LNCAP (cell line): ENCODE measurements around the gene RNF220.

Experiments used
- TF ChIP-seq, protein P1 (sequence below): fragments of 450-650 bp; IDR thresholded peaks from 2 replicates; pipeline ENCODE4 v1.5.1; 2017; ENCODE audit warnings: mild to moderate bottlenecking

The RNF220 gene

DNA sequence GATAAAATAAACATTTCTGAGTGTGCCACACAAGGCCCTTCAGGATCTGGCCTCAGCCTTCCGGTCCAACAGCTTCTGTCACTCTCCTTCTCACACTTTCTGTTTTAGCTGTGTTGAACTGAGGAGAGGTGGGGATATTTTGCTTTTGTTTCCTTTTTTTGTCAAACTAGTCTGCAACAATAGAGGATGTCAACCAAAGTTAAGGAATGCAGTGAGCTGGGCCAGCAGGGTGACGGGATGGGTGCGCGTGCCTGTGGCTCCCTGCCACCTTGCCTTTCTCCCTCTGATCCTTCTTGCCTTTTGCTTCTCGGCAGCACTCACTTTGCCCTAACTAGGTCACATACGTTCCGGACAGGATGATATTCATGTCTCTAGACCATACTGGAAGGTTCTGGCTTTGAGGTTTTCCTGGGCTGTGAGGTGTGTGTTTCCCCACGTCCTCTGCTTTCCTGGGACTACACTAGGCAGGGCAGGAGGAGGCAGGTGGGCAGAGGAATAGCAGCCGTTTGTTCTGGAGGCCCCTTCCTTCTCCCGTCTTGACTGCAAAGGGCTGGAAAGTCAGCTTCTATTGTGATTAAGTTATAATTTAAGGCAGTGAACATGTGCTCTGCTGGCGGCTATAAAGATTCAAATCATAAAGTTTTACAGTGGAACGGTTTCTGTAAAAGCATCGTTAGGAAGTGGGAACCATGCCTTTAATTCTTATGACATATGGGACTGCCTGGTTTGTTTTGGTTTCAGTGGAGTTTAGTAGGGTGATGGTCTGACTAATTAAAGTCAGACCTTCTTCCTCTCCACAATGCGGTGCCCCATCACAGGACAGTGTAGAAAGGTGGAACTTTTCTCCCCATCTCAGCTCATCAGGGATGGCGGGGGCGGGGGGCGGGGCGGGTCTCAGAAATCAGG lies 67.8 kb downstream of the RNF220 start:
- TF ChIP-seq, protein P1, sequence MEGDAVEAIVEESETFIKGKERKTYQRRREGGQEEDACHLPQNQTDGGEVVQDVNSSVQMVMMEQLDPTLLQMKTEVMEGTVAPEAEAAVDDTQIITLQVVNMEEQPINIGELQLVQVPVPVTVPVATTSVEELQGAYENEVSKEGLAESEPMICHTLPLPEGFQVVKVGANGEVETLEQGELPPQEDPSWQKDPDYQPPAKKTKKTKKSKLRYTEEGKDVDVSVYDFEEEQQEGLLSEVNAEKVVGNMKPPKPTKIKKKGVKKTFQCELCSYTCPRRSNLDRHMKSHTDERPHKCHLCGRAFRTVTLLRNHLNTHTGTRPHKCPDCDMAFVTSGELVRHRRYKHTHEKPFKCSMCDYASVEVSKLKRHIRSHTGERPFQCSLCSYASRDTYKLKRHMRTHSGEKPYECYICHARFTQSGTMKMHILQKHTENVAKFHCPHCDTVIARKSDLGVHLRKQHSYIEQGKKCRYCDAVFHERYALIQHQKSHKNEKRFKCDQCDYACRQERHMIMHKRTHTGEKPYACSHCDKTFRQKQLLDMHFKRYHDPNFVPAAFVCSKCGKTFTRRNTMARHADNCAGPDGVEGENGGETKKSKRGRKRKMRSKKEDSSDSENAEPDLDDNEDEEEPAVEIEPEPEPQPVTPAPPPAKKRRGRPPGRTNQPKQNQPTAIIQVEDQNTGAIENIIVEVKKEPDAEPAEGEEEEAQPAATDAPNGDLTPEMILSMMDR, result no peak

DNA sequence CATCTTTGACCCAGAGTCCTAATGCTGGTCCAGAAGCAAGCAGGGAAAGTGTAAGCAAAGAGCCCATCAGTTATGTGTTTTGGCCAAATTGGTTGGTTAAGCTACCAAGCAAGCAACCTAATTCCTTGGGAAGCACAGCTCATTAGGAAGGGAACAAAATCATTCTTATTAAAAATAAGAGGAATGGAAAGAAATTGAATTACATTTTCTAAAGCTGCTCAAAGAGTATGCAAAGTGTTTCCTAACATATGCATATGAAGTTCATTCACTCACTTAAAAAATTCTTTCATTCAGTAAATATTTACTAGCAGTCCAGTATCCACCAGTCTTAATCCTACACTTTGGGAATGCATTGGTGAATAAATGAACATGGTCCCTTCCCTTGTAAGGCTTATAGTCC lies 71.8 kb downstream of the RNF220 start:
- TF ChIP-seq, protein P1, result no peak

DNA sequence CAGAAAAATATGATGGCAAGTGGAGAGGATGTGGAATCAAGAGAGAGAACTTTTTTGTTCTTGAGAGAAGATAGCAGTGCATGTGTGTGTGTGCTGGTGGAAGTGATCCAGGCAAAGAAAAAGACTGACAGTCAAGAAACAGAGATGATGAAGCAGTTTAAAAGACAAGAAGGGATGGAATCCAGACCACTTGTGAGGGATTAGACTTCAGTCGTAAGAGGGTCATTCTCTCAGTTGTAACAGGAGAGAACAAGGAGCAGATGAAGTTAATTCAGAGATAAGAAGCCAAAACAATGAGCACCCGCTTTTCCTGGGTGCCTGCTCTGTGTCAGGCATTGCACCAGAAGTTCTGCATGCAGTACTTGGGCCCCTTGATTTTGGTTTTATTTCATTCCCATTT lies 76.6 kb downstream of the RNF220 start:
- TF ChIP-seq, protein P1, result no peak

DNA sequence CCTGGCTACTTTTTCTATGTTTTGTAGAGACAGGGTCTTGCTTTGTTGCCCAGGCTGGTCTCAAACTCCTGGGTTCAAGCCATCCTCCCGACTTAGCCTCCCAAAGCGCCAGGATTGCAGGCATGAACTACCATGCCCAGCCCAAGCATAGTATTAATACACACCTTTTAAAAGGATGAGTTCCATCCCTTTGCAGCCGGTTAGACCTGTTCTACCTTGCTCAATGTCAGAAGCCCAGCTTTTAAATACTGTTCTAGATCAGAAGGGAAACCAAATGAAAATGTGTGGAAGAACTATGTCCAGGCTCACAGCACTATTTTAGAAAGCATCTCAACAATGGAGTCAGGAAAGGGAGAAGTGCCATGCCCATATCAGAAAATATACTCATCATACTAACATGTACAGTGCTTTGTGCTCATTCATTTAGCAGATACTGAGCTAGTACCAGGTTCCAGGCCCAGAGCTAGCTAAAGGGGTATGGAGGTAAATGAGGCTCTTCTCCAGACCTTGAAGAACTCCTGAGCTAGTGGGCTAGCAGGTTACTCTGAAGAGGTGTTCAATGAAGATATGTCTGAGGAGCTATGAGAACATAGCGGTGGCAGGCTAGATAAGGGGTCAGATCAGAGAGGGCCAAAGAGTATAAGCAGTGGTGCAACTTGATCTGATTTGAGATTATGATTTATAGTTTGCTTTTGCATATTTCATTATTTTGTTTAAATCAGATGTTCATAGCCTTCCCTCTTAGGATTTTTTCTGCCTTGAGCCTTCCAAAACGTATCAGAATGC lies 78.2 kb downstream of the RNF220 start:
- TF ChIP-seq, protein P1, result no peak

DNA sequence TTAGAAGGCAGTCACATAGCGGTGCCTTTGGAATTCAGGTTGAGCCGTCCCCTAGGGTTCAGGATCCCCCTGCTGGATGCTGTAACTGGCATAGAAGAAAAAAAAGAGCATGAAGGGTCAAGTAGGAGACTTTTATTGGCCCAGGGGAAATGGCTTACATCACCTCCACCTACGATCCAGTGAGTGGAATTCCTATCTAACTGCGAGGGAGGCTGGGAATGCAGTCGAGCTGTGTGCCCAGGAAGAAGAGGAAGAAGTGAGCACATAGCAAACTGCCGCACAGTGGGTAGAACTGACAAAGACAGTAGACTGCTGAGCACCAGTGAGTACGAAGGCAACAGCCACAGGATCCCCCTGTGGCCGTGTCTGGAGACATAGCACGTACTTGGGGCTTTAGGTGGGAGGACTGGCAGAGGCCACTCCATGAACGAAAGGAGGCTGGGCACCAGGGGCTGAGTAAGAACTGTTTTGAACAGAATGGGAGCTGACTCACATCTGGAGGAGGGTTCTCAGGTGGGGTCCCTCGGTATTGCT lies 79.2 kb downstream of the RNF220 start:
- TF ChIP-seq, protein P1, result no peak

DNA sequence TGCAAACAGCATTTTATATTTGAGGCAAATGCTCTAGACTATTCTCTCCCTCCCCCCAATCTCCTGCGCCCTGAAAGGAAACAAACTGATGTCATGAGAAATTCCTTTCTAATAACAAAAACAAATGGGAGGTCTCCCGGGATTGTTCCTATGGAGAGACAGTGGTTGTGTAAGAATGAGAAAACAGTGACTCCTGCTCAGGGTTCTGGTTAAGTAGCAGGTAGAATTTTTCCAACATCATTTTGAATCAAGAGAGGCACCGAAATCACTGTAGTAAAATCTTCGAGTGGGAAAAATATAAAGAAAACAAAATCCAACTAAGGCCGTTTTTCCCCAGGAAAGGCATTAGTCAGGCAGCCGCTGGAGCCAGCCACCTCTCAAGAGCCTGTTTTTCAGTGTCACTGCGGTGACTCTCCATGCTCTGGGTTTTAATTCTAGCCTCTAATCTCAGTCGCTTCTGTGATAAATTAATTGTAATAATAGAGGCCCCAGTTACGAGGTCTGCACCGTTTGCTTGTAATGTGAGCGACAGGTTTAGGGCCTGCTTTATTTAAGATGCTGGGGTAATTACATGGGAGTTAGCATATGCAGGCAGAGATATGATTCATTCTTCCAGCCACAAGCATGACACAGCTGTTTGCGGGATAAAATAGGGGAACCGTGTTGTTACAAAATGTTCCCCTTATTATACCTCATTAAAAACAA lies 80.3 kb downstream of the RNF220 start:
- TF ChIP-seq, protein P1, result no peak

DNA sequence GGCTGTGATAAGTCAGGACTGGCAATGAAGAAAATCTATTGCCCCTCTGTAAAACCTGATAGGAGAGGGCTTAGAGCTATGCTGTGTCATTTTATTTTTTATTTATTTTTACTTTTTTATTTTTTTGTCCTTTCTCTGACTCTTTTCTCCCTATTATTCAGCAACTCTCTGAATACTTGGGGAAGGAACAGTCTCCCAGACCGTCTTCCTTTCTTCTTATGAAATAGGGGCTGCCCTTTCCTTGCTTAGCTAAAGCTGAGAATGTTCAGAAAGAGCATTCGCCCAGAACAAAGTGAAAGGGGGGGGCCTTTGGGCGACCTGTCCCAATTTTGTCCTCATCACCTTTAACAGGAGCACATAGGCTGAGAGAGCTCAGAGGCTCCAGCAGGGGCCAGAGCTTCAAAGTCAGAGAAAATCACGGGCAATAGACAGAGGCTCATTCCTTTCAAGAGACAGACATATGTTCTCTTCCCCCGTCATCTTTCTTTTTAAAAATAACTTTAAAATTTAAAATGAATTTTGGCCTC lies 80.9 kb downstream of the RNF220 start:
- TF ChIP-seq, protein P1, result no peak
